ENCODE measurements around the gene TIGAR.

TIGAR gene

DNA sequence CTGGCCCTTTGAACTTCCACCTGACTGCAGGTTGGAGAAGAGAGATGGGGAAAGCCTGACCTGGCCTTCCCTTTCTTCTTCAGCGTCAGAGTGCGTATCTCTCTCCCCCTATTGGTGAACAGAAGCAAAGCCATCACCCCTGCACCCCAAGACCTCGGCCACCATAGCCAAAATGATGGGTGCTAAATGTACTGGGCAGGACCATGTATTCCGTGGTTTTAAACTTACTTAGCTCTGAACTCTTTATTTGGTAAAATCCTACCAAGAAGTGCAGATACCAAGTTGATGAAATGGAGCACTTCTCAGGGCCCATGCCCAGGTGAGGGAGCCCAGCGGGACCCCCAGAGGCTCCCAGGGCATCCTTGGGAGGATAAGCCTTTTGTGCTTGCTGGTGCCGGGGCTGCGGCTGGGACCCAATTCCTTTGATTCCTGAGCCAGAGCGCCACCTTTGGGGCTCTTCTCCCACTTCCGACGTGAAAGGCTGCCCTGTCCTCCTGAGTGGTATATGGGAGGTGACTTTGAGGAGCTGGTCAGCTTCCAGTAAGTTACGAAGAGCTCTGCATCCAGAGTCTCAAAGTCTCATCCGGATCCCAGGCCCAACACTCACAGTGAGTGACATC, 38.0 kb upstream of the TIGAR start:
- DNase-seq (ENCODE audit: low read depth), result no peak

DNA sequence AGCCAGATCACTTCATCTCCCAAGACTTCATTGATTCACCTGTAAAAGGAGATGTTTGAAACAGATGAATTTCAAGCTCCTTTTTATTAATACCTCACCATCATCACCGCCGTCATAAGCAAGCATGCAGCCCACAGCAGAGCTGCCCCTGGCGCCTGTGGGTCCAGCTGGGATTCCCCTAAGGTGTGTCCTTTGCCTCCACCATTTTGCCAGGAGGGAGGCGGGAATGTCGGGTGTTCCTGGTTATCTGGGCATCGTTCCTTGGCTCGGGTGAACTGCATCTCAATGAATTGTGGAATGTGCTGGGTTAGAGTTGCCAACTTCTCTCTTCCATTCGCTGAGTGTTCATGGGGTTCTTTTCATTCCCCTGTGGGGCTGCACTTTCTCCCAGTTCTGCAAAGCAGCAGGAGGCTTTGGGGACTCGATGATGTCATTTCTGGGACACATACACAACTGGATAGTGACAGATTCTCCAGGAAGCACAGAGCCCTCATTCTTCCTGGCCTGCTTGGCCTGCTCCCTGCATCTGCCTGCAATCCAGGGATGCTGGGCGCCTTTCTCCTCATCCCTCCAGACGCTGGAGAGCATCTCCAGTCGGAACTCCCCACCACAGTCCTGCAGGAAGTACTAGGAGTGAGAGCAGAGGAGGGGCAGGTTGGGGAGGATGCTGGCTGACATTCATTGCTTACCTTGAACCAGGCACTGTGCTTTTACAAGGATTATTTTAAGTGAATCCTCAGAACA, 37.3 kb upstream of the TIGAR start:
- DNase-seq (ENCODE audit: low read depth), result no peak

DNA sequence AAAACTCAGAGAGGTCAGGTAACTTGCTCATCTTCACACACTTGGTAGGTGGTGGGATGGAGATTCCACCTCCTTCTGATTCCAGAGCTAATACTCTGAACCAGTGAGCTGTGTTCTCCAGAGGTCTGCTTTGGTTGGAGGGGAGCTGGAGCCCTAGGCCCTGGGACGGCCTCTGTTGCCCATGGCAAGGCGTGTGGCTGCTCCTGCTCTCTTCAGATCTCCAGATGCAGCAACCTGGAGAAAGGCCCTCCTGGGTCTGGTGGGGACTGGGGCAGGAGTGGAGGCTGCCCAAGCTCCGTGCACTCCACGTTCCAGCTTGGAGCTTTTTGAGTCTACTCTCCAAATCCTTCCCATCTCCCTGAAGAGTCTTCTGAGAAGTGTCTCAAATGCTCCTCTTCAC, 36.7 kb upstream of the TIGAR start:
- DNase-seq (ENCODE audit: low read depth), result no peak

DNA sequence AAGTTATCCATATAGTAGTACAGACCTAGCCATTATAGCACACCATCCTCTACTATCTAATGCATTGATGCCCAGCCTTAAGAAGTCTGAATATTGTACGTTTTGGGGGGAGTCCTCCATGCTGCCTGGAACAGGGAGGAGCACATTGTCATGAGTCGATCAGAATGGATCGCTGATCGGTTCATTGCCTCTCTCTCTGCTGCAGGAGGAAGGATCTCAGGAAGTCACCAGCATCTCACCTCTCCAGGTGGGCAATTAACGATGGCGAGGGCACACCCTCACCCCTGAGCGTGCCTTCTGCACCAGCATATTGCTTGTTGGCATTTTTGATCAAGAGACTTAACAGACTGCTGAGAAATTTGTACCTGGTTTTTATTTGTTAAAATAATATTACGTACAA, 35.9 kb upstream of the TIGAR start:
- DNase-seq (ENCODE audit: low read depth), result no peak

DNA sequence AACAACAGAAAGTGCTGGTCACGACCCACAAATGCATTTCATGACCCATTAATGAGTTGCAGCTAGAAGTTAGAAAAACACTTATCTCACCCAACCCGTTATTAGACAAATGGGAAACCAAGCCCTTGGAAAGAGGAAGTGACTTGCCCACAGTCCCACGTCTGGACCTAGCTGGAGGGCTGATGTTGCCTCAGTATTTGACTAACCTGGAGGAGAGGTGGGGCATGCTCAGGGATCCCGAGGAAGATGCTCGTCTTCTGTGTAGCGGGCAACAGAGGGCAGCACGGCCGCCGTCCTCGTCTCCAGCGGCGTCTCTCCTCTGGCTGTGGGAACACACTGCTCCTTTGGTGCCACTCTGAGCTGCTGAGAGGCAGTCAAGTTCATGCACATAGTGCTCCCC, 34.8 kb upstream of the TIGAR start:
- DNase-seq (ENCODE audit: low read depth), result no peak

DNA sequence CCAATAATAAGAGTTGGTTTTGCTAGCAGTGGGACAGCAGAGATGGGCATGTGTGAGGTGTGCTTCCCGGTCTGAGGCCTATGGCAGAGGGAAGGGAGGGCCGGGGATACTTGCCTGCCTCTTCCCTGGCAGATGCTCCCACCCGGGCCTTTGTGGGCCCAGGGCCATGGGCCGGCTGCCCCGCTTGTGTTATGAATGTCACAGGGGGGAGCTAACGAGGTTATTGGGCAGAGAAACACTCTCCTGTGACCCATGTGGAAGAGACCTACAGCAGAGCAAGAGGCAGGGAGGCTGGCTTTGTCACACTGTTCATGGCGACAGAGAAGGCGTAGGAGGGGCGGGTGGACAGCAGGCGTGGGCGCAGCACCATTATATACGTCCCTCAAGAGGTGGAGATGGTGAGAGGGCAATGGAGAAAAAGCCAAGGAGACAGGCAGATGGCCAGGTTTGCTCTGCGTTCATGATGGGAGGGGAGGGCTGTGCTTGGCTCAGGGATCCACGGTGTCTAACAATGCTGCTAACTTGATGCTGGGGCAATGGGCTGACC, 34.2 kb upstream of the TIGAR start:
- no peak for DNase-seq (ENCODE audit: low read depth)

DNA sequence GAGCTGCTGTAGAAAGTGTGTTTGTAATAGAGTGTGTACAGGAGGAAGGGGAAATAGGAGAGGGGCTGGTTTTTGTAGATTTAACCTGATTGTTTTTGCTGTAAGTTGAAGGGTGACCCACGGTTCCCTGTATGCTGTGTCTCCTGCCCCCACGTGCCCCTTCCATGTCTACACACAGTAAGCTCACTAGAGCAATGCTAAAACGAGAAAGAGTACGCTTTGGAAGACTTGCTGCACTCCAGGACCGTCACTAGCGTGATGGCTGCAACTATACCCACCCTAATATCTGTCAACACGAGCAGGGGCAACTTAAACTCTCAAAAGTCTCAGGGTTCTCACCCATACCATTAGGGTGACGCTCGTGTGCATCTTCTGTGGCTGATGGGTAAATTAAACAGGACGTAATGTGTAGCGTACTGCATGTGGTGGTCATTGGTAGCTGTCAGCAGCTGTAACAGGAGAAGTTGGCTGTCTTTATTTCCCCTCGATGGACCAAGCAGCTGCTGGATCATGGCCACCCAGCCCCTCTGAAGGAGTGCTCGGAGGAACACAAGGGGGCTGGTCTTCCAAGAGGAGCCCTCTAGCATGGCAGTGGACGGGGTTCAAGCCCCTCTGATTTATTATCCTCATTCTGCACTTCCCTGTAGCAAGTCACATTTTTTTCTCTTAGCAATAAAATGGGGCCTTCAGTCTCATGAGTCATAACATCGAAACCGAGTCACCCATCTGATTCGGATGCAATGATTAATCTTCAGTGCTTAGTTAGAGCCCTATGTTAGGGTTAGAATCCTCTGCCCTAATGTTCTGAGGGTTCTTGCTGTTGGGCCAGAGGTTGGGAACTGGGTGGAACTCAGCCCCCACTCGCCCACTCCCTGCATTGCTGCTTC, 33.4 kb upstream of the TIGAR start:
- no peak for DNase-seq (ENCODE audit: low read depth)

DNA sequence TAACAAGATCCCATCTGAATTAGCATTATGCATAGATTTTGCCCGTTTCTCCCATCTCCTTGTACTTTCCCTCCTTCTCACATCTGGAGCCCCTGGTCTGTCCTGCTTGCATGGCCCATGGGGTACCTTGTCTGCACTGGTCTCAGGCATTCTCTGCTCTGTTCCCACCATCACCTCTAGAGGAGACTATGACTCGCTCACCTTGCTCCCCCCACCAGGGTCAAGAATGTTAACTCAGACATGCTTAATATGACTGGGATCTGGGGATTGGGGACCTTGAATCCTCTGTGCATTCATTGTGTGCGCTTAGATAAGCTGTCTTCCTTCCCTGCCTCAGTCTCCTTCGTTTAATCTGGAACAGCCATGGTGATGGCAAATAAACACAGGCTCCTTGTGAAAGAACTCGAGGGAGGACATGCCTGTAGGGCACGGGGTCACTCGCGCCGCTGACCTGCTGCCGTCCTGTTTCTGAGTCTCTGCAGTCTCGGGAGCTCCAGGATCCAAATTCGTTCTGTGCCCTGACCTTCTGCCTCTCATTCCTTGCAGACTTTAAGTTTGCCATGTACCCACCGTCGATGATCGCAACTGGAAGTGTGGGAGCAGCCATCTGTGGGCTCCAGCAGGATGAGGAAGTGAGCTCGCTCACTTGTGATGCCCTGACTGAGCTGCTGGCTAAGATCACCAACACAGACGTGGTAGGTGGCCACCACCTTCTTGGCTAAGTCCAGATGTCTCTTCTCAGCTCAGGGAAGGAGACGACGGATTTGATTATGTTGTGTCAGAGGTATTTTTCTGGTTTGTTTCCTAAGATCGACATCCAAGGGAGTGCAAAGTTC, 32.5 kb upstream of the TIGAR start:
- no peak for DNase-seq (ENCODE audit: low read depth)

DNA sequence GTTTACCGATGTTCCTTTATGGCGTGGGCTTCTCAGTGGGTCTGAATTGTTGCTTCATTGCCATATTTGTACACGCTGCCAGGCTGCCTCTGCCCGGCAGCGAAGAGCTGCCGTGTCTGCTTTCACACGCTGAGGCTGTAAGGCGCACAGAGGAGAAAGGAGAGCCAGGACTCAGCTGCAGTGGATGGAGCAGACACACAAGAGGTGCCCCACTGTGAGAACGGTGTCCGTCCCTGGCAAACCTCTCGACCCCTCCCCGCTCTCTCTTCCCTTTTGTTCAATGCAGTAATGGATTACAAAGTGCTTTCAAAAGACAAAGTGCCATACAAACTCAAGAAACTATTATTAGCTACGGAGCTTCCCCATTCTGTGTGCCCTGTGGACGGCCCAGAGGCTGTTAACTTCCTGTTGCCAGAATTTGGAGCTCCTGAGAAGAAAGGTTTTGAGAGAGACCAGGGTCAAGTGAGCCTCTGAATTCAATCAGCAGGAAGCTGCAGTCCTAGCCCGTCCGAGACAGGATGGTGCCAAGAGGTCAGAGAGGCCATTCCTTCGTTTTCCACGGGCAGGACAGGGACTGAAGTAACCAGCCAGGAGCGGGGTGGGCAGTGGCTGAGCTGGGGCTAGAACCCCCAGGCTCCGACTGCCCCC, 31.7 kb upstream of the TIGAR start:
- no peak for DNase-seq (ENCODE audit: low read depth)

DNA sequence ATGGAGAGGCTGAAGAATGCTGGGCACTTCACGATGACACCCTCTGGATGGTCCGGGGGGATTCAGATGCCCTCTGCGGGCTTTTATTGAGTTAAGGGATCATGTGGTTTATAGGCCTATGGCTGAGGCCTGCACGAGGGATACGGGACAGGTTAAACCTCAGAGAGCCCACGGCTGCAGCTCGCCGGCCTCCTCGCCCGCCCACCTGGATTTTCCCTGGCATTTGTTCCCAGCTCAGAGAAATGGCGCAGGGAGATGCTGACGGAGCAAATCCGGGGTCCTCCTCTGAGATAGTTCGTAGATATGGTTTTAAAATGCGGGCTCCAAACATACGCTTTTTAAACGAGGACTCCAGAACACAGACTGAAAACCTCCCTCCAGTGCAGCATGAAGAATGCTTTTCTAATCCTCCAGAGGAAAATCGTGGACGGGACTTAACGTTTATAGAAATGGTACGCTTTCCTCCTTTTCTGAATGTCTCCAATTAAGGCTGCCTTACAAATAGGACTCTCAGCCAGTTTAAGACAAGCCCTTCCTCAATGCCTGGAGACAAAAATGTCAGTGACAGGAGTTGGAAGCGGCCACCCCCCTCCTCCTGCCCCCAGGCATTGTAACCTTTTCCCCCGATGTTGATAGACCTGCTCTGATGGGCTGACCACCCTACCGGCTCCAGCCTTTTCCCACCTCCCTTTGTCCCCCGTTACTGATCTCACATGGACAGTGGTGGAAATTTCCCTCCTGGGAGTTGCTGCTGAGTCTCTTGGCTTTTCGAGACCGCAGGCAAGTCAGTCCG, 30.8 kb upstream of the TIGAR start:
- DNase-seq (ENCODE audit: low read depth), result no peak

DNA sequence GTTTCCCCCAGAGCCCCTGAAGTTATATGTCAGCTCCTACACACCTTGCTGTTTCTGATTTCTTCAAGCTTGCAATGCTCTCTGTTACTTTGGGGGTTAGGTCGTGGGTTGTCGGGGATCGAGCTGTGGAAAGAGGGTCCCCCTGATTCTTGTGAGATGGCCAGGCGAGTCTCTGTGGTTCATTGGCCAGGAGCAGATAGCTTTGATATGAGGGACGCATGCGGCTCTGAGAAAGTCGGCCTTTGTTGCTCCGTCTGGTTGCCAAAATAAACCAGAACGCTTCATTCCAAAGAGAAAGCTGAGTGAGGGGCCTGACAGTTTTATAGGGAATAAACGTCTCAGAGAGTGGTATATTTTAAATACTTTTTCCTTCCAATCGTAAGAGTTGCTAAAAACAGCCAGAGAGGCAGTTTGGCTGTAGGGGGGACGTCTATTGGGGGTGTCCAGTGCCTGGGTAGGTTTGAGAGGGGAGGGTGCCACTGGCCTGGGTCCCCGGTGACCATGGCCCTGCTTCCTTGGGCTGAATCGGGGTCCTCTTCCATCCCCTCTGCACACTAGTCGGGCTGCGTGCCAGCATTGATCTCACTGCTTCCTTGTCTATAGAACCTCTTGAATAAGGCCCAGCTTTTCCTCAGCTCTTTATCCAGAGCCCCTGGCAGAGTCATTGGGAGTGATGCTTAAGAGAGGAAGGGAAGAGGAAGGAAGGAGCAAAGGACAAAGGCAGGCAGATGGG, 28.5 kb upstream of the TIGAR start:
- DNase-seq (ENCODE audit: low read depth), result no peak

DNA sequence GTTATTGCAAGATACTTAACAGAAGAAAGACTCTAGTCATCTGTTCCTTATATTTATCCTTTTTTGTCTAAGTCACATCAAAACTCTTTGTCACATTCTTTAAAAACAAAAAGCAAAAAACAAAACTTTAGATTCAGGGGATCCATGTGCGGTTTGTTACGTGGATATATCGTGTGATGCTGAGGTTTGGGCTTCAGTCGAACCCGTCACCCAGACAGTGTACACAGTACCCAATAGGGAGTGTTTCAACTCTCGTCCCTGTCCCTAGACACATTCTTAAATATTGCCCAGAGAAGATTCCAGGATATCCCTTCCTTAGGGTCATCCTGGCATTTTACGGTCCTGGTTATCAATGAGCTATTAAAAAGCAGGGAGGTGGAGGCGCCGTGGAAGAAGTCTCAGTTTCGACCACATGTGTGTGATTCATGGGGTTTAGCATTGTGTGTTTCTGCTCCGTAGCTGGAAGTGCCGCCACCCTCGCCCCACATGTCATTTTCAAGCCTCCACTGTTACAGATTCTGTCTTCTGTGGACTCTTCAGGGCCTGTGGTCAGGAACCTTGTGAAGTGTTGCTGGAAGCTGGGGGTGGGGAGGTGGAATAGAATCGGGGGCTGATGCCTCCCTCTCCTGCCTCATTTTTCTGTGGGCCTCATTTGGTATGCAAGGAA, 27.6 kb upstream of the TIGAR start:
- DNase-seq (ENCODE audit: low read depth), result no peak

DNA sequence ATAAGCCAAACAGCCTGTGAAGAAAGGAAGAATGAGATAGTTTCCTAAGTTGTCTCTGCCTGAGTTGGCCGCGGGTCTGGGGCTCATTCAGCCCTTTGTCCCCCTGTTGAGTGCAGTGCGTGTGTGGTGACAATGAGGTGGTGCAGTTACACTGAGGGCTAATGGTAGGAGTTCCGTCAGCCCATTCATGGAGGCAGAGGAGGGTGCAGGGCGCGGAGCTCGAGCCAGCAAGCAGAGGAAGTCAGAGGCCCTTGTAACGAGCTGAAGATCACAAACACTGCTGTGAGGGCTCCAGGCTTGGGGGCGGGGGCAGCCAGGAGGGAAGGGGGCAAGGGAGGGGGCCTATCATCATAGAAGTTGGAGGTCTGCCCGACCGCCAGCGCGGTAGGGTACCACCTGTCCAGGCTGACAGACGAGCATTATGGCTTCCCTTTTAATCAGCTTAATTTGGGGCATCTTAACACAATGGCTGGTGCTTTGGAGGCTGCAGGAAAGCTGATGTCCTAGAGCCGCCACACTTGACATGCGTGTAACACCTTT, 27.0 kb upstream of the TIGAR start:
- DNase-seq (ENCODE audit: low read depth), result no peak

DNA sequence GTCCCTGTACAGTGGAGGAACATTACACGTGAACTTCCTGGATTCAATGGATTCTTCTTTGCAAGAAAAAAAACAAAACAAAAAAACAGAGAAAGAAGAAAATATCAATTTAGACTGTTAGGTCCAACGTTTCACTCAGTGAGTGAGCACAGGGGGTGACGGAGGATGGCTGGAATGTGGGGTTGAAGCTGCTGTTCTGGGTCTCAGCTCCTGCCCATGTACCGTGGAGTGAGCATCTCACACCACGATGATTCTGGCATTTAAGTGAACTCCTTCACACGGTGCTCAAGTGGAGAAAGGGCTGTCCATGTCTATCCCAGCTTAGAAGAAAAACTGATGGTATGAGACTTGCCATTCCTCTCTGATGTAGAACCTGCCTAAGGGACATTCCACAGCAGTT, 24.3 kb upstream of the TIGAR start:
- no peak for DNase-seq (ENCODE audit: low read depth)

DNA sequence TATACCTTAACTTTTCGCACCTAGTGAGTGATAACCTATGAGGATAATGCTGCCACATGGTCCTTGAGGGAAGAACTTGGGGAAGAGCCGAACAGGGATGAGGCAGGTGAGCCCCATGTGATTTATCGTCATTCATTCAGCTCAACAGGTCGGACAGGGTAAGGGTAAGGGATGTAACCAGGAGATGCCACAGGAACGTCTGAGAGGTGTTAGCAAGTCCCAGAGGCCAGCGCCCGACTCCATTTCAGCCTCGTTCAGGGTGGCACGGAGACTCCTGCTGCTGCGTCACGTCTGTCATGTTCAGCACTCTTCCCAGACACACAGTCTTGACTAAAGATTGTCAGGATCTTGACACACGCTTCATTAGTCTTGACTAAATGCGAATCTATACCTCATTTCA, 23.4 kb upstream of the TIGAR start:
- DNase-seq (ENCODE audit: low read depth), result no peak

DNA sequence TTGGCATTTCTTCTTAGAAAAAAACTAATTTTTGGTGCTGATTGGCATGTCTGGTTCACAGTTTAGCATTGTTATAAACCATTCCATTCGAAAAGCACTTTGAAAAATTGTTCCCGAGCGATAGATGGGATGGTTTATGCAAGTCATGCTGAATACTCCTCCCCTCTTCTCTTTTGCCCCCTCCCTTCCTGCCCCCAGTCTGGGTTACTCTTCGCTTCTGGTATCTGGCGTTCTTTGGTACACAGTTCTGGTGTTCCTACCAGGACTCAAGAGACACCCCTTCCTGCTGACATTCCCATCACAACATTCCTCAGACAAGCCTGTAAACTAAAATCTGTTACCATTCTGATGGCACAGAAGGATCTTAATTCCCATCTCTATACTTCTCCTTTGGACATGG, 20.1 kb upstream of the TIGAR start:
- DNase-seq (ENCODE audit: low read depth), result no peak

DNA sequence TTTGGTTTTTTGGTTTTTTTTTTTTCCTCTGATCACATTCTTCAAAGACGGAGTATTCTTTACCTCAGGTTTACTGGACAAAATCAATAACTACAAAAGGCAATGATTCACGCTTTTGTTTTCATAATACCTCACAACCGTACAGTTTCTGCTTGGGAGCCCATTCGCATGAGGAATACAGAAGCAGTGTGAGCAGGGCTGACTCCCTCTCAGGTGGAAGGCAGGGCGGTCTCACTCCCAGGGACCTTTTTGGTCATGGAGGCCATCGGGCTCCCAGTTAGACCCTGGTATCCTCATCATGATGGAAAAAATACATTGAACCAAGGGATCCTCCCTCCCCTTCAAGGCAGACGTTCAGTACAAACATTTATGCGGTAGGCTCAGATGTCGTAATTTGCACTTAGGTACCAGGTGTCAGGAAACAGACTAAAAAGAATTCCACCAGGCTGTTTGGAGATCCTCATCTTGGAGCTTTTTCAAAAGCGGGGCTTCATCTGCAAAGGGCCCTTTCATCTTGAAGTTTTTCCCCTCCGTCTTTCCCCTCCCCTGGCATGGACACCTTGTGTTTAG, 19.0 kb upstream of the TIGAR start:
- no peak for DNase-seq (ENCODE audit: low read depth)

DNA sequence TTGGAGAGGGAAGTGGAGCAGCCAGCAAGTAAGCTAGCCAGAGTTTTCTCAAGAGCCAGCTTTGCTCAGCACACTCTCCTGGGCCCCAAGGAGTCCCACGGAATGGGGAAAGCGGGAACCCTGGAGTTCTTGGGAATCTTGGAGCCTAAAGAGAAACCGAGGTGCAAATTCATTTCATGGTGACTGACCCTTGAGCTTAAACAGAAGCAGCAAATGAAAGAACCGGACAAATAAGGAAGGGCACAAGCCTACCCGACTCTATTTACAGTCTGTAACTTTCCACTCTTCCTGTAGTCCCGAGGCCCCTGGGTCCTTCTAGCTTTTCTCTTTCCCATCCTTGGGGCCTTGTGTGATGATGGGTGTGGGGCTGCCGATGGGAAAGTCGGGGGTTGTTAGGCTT, 18.1 kb upstream of the TIGAR start:
- no peak for DNase-seq (ENCODE audit: low read depth)

DNA sequence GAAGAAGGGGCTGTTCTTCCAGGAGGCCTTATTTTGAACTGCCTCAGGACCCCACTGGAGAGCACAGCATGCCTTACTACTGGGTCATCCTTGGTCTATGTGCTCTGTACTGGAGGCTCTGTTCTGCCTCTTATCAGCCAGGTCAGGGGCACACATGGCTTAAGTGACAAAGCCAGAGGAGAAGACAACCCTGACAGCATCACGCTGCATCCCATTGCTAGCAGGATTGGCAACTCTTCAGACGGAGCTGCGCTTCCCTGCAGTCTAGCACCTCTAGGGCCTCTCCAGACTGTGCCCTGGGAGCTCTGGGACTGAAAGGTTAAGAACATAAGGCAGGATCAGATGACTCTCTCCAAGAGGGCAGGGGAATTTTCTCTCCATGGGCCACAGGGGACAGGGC, 17.3 kb upstream of the TIGAR start:
- DNase-seq (ENCODE audit: low read depth), result no peak

Measured in stimulated activated CD8-positive, alpha-beta memory T cell treated with anti-CD3 and anti-CD28 coated beads, Interleukin-12 subunit alpha, Interleukin-12 subunit beta, amount 100 ng/mL, for 1 hour (primary cell).